Stimulated activated effector memory CD8-positive, alpha-beta T cell treated with anti-CD3 and anti-CD28 coated beads, Interleukin-12 subunit alpha, Interleukin-12 subunit beta, amount 100 ng/mL, for 72 hours (primary cell): ENCODE measurements around the gene REXO5.

ENCODE experiments used
- ATAC-seq: fragments of 150-1000 bp; cut with Tn5 transposase; 2 replicates; pipeline ENCODE4 v1.10.0; 2021
- DNase-seq, 2 donors: peaks; one replicate each; pipeline ENCODE4 v3.0.0; 2021 to 2022; ENCODE audit warnings: low spot score in 2 of 2
- H3K27ac Mint-ChIP-seq: one replicate; pipeline ENCODE4 v1.8.0; 2022; ENCODE audit warnings: mild to moderate bottlenecking, mixed read lengths
- H3K36me3 Mint-ChIP-seq: one replicate; pipeline ENCODE4 v1.8.0; 2022; ENCODE audit warnings: mild to moderate bottlenecking, mixed read lengths
- H3K4me1 Mint-ChIP-seq: one replicate; pipeline ENCODE4 v1.8.0; 2022; ENCODE audit warnings: mixed read lengths
- H3K4me3 Mint-ChIP-seq: one replicate; pipeline ENCODE4 v1.8.0; 2022; ENCODE audit warnings: mild to moderate bottlenecking, mixed read lengths
- H3K9me3 Mint-ChIP-seq: one replicate; pipeline ENCODE4 v1.8.0; 2022; ENCODE audit warnings: mixed read lengths

Gene REXO5

GRCh38 chr16:20894388-20894787, 88.1 kb downstream of the REXO5 start:
- peaks cover 83% of the 10 kb centered on the region for H3K36me3 Mint-ChIP-seq
- DNase-seq: no peak
- no peak overlapping the region for H3K4me3 Mint-ChIP-seq
- H3K9me3 Mint-ChIP-seq: no peaks in the 10 kb centered on the region
- H3K4me1 Mint-ChIP-seq: peaks cover 47% of the 10 kb centered on the region
- no peak for ATAC-seq
- H3K27ac Mint-ChIP-seq: no peak overlapping the region

DNA sequence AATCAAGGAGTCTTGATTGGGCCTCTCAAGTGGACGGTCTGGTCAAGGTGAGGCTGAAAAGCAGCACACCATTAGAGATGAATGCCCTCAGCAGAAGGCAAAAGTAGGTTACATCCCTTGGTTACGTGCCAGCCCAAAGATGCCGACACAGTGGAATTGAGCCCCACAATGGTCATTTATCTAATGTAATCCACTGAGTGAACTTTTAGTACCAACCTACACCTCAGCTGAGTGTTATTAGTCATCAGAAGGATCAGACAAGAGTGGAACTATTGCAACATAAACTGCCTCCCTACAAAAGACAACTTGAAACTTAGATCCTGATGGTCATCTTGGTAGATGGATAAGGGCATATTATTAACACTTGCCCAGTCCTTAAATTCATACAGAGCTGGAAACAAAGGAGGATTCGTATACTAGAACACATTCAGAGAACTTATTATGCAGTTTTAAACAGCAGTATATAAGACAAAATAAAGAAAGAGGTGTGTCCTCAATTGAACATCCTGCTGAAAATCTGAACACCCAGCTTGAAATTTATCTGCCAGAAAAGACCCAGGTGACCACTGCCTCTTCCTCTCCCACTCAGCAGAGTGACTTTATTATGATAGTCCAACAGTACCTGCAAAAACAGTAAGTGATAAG, 91.0 kb downstream of the REXO5 start:
- peak overlapping the region; percentile 99 for H3K27ac Mint-ChIP-seq
- H3K4me3 Mint-ChIP-seq: peak overlapping the region; percentile 89

DNA sequence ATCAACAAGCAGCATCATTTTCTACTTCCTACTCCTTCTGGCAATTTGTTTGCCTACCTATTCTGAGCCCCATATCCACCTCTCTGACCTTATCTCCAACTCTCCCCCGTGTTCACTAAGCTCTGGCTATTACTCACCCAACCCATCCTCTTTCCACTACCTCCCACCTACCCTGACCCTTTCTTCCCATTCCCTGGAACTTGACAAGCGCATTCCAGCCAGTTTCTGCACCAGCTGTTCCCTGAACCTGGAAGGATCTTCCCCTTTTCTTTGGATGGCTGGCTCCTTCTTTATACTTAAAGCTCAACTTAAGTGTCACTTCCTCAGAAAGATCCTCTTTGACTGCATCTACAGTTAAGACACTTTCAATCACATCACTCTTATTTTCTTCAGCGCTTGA, 91.6 kb downstream of the REXO5 start:
- no peak for ATAC-seq
- peaks cover 53% of the 10 kb centered on the region for H3K4me1 Mint-ChIP-seq
- H3K9me3 Mint-ChIP-seq: no peaks in the 10 kb centered on the region
- peak overlapping the region; percentile 99 for H3K27ac Mint-ChIP-seq
- peaks cover 78% of the 10 kb centered on the region for H3K36me3 Mint-ChIP-seq
- no peak for DNase-seq
- H3K4me3 Mint-ChIP-seq: peak overlapping the region; percentile 89

More for the DNA sequence above, 91.0 kb downstream of the REXO5 start:
- no peak for DNase-seq
- Mint-ChIP-seq H3K4me1 (peaks cover 48% of the 10 kb centered on the region), H3K36me3 (peaks cover 82% of the 10 kb centered on the region), H3K9me3 (no peaks in the 10 kb centered on the region)
- no peak for ATAC-seq

- no peaks in the 10 kb centered on the region for H3K9me3 Mint-ChIP-seq
These were observed 92.7 kb downstream of the REXO5 start for GRCh38 chr16:20899071-20899470.

More at GRCh38 chr16:20899071-20899470, 92.7 kb downstream of the REXO5 start:
- DNase-seq: no peak
- peaks cover 66% of the 10 kb centered on the region for H3K36me3 Mint-ChIP-seq
- H3K4me3 Mint-ChIP-seq: peak overlapping the region; percentile 89
- H3K4me1 Mint-ChIP-seq: peaks cover 65% of the 10 kb centered on the region
- ATAC-seq: no peak
- peak overlapping the region; percentile 99 for H3K27ac Mint-ChIP-seq
